D341Med (cell line): ENCODE results near the gene MGLL.

Experiments used
- DNase-seq: peaks from one replicate; pipeline ENCODE4 v3.0.0; 2012; ENCODE audit warnings: low spot score

Gene MGLL

DNA sequence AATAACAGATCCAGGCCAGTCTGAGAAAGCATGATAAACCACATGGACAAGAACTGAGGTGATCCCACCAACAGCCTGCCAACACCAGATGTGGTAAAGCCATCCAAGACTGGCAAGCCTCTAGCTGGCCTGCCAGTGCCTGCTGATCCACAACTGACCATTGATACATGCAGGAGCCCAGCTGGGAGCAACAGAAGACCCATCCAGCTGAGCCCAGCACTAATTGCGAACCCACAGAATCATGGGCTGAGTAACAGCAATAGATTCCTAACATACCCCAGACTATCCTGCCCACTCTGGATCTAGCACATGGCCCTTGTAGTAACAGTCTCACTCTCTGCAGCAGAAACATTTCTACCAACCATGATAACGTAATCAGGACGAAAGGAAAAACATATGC lies 10.6 kb downstream of the MGLL start:
- DNase-seq = no peak

DNA sequence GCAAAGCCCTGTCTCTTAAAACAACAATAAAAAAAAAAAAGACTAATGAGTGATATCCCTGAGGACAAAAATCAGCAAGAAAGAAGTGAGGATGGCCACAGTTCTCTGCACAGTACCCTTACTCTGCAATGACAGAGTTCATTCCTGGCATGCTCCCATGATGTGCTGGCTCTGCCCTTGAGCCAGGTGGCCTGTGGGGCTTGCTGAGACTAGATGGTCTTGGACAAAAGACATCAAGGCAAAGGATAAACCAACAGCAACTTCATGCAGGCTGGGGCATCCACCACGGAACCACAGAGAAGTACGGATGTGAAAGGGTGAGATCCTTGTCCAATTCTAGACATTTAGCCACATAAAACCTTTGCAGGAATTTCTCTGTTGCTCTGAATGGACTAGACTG lies 12.7 kb downstream of the MGLL start:
- DNase-seq = no peak

DNA sequence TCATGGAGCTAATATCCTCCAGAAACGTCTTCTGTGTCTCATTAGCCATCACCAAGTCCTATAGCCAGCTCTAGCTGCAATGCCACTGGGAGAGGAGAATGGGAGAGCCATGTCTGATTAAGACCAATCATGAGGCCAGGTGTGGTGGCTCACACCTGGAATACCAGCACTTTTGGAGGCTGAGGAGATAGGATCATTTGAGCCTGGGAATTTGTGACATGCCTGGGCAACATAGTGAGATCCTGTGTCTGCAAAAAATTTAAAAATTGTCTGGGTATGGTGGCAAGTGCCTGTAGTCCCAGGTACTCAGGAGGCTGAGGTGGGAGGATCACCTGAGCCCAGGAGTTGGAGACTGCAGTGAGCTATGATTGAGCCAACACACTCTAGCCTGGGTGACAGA lies 13.1 kb downstream of the MGLL start:
- DNase-seq = no peak

DNA sequence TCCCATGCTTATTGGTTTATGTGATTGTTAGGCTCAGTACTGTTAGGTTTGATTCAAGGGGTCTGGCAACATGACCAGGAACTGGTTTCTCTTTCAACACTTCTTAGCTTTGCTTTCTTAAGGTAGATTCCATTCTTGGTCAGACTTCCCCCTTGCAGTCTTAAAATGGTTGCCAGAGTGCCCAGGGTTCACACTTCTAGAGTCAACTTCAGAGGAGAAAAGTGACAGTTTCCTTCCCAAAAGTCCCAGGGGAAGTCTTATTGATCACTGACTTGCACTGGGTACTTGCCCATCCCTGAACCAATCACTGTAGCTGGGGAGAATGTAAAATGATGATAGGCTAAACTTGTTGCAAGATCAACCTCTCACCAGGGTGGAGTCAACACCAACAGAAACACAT lies 14.1 kb downstream of the MGLL start:
- DNase-seq = no peak

DNA sequence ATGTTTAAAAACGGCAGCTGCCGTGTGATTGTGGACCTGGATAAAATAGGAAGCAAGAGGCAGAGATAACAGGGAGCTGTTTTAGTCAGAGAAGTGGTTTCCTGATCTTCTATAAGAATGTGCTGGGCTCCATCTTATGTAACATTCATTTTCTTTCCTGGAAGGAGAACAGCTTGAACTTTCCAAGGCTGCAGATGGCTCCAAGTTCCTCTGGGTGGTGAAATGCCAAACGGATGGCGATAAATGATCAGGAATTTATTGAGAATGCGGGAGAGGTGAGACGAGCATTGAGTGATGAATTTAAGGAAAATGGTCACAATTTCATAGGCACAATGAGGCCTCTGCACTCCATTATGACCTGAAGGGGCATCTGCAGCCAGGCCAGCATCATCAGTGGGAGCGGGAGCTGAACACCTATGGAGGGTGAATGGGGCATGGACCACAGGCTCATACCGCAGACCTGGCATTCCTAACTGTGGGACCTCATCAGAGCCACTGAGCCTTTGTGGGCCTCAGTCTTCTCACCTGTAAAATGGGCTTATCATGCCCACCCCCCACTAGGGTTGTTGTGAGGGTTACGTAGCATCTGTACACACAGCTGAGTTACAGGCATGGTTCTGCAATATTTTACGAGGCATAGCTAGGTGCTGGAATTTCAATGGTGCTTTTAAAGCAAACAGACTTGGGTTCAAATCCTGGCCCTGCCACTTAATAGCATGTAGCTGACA lies 17.1 kb downstream of the MGLL start:
- DNase-seq = no peak

DNA sequence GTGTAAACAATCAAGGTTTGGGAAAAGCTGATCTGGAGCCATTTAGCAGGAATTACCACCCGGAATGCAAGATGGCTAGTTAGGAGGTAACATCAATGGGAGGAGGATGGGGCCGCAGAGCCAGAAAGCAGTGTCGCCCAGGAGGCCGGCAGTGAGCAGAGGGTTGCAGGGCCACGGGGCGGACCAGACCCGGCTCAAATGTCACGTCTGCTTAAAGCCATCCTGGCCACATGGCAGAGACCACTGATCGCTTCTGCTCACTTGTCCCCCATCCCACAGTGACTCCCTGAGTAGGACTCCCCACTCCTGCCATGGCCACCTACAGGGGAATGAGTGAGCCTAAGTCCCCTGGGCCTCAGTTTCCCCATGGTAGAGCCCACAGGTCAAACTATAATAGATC lies 18.2 kb downstream of the MGLL start:
- DNase-seq = no peak

DNA sequence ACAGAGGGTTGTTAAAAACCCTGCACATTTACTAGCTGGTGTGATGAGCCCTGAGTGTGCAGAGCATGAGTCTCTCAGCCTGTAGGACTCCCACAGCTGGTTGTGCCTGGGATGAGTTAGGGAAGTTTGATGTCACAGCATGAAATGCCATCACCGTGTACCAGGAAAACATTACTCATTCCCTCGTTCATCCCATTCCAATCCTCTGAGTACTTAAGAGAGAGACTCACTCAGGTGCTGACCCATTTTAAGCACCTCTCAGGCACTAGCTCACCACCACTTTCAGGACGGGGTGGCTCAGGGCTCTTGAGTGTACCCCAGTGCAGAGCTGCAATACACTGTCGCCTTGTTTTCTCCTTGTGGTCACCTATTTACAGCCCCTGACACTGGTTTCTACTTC lies 18.7 kb downstream of the MGLL start:
- no peak for DNase-seq

DNA sequence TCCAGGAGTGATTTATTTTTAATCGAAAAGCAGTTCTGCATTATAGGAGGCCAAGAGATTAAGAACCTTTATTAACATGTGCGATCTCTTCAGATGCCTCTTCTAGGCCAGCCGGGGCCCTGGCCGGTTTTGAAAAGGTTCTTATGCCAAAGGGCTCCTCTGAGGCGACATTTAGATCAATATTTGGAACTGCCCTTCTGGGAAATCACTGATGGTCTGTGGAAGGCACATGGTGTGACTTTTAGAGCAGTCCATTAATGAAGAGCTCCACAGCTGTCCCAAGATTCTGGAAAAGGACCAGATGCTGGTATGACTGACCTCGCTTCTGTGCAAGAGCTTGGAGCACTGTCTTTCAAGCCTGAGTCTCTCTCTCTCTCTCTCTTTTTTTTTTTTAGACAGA lies 19.7 kb downstream of the MGLL start:
- DNase-seq = no peak

DNA sequence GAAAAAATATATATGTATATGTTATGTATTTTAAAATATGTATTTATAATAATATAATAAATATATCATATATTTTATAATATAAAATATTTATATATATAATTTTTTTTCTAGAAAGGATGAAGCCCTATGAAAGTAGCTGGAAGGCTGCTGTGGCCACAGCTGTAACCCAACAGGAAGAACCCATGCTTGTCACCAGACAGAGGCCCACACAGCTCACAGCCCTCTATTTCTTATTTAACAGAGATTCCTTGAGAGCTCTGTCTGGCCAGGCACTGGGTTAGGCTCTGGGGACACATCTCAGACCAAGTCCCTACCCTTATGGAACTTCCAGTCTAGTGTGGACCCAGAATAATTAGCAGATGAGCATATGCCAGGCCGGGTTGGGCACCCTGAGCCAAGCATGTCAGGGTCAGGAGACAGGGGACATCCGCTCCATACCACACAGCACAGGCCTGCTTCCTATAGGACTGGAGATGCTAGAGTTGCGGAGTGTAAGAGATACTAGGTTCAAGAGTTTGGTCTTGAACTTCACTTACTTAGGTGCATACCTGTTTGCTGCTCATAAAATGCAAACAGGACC lies 20.5 kb downstream of the MGLL start:
- no peak for DNase-seq

DNA sequence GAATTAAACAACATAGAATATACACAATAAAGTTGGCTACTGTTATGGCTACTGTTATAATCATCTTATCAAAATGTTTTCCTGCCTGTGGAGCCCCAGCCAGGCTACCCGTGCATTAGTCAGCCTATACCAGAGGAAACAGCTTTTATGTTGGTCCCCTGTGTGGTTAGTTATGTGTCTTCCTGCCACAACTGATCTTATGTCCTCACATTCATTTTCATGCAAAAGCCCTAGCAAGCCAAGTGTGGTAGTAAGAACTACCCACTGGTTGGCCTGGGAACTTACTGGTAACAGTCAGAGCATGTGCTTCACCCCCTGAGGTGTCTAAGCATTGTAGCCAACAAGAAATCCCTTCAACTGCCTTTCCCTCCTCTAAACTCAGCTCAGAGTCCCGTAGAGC lies 21.8 kb downstream of the MGLL start:
- DNase-seq = no peak

DNA sequence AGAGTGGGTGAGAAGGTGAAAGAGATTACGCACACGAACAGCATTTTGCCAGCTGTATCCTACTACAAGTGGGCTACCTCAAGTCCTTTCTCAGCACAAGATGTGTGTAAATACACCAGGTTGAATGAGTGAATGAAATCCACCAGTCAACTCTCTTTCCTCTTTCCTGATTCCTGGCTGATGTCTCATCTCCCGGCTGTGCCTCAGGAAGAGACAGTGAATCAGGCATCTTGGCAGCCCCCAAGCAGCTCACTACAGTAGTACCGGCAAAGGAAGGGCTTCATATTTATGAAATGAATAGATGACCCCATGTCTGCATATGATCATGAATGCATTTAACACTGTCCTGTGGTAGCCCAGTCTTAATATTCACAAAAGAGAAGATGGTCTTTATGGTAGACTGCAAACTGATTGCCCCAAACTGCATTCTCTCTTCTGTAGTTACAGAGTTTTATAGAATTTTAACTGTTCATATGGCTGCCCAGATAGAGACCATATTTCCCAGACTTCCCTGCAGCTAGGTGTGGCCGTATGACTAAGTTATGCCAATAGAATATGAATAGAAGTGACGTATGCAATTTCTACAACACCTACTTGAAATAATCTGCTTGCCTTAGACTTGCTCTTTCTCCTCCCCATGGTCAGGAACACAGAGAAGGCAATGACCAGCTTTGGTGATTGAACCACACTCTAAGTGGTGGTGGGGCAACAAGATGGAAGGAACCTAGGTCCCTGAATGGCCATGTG lies 22.7 kb downstream of the MGLL start:
- no peak for DNase-seq

DNA sequence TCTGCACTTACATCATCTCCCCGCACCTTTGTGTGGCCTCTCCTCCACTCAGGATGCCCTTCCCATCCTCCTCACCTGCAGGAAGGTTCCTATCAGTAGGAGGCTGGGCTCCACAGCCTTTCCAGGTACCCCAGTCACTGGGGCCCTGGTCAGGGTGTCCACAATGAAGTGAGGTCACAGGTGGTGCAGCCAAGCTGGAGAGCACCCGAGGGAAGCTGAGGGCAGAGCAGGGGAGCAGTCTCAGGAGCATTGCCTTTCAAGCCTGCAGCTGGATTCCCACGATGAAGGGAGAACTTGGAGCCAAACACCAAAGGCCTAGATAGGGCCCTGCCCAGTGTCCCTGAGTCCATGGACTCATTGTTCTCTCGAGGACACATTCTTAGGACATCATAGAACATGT lies 23.6 kb downstream of the MGLL start:
- no peak for DNase-seq

DNA sequence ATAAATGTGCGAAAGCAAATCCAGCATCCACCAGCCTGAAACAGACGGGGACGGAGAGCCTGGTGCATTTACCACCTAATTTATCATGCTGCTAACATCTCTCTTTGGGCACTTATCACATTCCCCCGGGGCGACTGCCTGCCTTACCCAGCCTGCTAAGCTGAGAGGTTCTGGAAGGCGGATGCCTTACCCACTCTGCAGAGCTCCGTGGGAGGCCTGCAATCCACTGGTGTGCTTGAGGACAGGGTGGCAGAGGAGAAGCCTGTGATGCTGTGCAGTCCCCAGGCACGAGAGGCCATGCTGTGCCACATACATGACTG lies 25.5 kb downstream of the MGLL start:
- no peak for DNase-seq

DNA sequence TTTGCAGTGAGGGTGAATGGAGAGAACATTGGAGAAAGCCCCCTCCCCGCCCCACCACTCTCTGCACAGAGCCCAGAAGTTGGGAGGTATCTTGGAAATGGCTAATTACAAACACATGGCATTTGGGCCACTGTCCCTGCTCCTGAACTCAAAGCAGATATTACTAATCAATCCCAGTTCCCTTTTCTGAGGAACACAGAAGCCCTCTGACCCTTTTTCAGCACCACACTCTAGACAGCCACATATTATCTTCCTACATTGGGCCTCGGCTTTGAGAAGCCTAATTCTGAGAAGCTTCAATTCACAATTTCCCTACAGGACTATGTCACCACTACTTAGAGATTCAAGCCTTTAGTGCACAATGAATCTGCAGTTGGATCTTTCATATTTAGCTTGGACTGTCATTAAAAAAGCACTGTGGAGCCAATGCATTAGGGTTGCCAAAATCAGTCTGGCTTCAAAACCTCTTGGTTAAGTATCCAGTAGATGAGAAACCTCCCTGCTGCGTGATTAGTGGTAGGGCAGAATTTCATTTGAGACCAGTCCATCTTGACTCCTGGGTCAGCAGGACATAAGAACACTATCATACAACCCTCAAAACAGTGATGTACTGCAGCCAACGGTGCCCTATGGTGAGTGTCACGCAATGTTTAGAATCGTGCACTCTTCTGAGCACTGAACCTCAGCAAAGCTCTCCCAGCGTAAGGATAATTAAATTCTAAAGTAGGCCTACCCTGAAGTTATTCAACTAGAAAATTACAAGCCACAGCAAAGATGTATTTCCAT lies 26.1 kb downstream of the MGLL start:
- DNase-seq = no peak

DNA sequence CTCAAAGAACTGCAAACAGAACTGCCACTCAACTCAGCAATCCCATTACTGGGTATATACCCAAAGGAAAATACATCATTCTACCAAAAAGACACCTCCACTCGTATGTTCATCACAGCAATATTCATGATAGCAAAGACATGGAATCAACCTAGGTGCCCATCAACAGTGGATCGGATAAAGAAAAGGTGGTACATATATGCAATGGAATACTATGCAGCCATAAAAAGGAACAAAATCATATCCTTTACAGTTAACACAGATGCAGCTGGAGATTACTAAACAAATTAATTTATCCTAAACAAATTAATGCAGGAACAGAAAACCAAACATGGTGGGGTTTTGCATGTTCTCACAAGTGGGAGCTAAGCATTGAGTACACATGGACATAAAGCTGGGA lies 27.3 kb downstream of the MGLL start:
- DNase-seq = no peak

DNA sequence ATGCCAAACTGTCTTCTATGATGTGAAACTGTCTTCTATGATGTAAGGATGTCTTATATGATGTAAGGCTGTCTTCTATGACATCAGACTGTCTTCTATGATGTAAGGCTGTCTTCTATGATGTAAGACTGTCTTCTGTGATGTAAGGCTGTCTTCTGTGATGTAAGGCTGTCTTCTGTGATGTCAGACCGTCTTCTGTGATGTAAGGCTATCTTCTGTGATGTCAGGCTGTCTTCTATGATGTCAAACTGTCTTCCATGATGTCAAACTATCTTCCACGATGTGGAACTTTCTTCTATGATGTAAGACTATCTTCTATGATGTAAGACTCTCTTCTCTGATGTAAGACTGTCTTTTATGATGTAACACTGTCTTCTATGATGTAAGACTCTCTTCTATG lies 27.9 kb downstream of the MGLL start:
- no peak for DNase-seq

DNA sequence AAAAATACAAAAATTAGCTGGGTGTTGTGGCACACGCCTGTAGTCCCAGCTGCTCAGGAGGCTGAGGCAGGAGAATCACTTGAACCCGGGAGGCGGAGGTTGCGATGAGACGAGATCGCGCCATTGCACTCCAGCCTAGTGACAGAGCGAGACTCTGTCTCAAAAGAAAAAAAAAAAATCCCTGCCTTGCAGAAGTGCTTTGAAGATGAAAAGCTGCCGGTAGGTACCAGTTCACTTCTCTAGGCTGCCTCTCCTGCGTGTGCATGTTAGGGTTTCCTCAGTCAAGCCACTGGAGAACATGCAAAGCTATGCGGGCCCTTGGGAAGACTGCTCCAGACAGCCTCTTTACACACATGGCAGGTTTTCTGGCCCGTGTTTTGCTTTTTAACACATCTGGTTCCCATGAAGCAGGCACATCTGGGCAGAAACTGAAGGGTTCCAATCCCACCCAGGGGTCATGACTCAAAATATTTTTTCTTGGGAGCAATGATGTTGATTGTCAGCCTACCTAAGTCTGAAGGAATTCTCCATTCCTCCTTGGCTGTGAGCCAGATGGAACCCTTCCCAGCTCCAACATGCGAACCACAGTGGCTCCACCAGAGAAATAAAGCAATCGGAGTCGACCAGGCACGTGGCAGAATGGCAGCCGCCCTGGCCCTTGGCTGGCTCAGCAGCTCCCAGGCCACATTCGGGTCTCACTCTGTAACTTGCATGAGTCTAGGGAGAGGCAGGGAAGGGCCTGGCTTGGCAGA lies 29.6 kb downstream of the MGLL start:
- no peak for DNase-seq

DNA sequence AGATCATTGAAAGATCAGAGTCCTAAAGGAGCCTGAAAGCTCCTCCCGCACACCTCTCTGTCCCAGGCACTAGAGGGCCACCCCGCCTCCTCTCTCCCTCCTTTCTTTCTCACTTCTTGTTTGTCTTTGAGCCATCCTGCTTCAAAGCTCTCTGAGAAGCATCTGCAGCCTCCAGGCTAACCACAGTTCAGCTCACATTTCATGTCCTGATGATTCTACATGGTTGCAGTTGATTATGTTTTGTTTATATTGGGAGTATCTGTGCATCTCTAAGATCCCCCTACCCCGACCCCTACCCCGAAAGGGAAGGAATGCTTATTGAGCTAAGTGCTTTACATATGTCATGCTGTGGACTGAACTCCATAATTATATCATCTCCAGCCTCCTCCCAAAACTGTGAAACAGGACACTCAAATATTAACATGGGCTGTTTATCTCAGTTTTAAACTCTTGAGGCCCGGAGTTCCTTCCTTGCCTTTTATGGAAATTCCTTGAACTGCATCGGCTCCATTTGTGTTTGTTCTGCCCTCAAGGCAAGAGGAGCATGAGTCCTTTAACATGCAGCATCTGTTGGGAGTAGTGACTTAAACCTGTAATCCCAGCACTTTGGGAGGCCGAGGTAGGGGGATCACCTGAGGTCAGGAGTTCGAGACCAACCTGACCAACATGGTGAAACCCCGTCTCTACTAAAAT lies 30.9 kb downstream of the MGLL start:
- no peak for DNase-seq

DNA sequence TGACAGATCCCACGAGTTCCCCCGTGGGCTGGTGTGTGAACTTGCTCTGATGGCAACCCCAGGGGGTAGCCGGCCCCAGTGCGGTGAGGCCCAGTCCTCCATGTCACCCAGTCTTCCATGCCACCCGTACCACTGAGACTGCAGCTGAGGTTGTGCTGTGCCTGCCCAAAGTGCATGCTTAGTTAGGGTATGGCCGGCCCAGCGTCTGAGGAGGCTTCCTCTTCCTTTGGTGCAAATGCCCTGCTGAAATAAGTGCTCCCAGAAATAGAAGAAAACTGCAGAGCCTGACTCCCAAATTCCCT lies 31.5 kb downstream of the MGLL start:
- no peak for DNase-seq

DNA sequence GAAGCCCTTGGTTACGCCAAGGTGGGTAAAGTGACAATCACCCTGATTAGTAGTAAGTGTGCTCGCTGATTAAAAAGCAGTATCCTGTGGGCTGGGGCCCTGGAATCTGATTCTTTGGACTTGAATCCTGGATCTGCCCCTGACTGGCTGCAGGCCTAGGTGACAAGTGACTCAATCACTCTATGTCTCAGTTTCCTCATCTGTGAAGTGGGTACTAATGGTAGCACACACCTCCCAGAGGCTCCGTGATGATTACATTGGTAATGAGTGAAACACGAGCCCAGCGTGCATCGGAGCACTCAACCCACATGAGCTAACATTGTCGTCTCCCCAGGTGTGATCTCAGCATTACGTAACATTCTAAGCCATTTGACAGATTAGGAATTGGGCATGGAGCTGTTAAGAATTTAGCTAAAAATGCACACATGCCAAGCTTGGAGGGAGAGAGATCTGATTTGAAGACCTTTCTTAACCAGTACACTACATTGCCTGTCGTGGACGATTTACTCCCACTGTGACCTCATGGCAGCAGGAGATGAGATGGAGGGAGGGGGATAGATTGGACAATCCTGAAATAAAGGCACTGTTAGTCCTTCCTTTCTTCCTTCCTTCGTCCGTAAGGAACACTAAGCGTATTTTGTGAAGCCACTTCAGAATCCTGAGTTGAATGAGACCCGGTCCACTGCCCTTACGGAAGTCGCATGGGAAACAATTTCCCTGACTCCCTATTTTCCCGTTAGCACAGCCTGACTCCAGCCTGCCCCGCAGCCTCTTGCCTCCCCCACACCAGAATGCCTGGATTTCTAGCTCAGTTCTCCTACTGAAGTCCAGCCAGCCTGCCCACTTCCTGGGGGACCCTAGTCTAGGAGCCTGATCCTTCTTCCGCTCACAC lies 32.1 kb downstream of the MGLL start:
- DNase-seq = no peak

DNA sequence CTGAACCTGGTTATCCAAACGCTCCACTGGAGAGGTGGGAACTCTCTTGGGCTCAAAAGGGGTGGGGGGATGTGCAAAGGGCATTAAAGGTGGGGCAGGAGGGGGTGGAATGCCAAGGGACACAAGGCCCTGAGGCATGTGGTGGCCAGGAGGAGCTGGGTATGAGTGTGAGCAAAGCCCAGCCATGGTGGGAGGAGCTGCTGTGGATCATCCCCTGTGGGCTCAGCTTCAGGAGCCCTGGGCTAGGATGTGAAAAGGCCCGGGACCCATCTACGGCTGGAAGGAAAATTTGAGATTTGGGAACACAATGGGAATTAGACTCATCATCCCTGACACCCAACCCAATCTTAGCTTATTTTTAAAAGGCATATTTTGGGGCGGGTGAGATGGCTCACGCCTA lies 33.3 kb downstream of the MGLL start:
- no peak for DNase-seq
